CMK (cell line): ENCODE data around the gene CSTF1.

Experiments
- DNase-seq: peaks from one replicate; pipeline ENCODE4 v3.0.0-alpha.2; 2010; ENCODE audit warnings: low read depth

CSTF1 gene

DNA sequence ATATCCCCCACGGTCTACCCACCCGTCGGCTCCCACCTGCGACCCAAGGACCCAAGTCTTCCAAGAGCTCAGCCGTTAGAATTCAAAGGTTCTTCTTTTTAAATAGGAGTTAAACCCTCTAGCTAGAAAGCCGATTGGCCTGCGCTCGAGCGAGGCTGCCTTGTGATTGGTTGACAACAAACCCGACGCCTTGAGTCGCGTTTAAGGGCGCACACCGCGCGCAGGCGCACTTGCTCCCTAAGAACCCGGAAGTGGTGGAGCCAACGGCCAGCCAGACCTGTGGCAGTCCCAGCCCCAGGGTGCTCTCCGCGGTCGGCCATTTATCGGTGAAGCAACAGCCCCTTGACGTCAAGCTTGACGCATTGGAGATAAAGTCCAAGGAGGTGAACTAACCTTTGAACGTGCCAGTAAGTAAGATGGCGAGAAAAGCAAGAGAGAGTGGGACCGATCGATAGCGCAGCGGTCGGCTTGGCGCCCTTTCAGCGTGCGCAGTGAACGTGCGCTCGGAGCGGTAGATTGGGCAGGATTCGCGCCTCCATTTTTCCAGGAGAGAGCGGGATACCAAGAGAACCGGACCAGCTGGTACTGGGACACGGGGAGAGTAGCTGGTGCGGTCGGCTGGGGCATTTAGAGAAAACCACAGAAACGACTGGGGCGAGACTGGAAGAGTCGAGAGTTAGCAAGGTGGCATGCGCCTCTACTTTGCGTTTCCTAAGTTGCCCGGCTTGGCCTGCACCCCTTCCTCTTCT, at the start of gene CSTF1, which contains the start of gene AURKA:
Gene CSTF1 (plus strand): TSS at position 514 of the 749 bp plus-strand sequence. CDS start 2,908 bp downstream, outside the sequence.
Gene AURKA (minus strand): TSS at position 84 of the 749 bp plus-strand sequence. CDS start 4,018 bp downstream, outside the sequence.
- DNase-seq = peak; percentile 97

DNA sequence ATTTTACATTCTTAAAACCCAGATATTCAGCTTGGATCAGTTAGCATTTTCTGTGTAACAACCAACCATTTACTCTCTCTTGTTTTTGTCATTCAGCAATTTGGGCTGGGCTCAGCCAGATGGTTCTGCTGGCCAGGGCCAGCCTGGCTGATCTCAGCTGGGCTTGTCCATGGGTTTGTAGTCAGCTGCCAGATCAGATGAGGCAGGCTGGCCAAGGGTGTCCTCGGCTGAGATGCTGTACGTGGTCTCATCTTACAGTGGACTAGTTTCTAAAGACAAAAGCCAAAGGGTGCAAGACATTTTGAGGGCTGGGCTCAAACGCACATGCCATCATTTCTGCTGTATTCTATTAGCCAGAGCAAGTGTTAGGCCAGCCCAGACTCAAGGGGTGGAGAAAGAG, 49.7 kb upstream of the CSTF1 start:
- DNase-seq = no peak

DNA sequence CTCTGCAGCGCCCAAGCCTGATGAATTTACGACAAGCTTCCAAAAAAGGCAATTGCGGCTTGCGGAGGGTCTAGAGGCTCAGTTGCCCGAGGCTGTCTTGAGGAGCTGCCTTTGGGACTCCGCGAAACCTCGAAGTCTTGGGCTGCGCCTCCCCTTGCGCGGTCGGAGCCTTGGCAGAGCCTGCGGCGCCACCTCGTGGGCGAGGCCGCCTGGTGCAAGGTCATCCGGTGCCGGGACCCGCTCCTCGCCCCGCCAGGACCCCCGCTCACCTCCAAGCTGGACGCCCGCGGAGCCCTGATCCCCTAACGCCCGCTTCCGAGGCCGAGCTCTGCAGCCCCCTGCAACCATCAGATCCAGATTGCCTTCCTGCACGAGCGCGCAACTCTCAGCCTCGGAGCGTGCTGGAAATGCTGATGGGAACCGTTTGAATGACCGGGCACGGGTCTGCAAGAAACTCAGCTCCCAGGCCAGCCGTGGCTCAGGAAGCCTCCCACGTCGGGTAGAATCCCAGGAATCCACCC, 48.5 kb upstream of the CSTF1 start:
- no peak for DNase-seq

DNA sequence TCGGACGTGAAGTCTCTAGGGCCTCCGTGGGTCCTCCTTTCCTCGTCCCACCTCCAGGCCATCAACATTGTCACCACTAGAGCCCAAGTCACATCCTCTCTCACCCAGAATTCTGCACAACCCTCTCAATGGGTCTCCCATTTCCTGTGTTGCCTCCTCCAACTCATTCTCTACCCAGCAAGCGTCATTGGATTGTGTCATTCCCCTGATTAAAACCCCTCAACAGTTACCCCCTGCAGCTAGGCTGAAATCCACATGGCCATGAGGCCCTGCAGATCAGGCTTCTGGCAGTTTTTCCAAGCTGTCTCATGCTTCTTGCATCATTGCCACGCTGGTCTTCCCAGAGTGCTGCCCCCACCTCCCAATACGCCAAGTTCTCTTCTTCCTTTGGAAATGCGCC, 46.5 kb upstream of the CSTF1 start:
- DNase-seq = no peak

DNA sequence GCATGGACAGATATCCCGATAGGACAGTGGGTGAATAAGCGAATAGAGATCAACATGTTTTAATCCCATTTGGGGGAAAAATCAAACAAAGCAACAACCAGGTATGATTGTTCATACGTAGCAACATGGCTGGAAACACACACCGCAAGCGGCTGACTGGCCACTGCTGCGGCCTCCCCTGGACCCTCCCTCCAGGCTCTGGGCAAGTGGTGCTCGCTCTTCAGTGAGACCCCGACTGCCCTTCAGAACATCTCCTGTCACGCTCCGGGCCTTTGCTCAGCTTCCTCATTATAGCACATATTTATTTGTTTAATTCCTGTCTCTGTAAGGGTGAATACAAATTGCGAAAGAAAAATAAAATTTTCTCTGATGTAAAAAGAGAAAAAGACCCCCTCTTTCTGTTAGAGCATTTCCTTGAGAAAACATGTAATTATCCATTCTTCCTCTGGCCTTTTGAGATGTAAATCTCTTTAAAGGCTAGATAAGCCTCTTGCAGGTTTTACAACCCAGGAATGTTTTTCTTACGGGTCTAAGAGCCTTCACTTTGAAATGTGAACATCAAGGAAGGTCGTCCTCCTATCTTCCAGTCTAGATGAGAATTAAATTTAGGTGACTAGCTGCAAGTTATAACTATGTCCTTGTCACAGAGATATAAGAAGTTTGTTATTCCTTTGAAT, 44.7 kb upstream of the CSTF1 start:
- no peak for DNase-seq

DNA sequence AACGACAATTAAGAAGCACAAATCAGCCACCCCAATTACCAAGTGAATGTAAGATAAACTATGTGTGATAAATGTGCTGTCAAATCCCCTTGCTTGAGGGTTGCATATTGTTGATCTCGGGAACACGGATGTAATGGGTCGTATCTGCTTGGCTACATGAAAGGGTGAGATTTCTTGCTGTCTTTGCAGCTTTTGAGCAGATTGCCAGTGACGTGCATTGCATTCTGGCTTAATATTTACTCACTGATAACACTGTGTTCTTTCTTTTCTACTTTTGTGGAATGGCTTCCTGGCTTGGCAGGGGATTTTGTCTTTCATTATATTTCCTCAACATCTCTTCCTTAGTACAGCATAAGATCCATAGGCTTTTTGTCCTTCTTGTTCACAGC, 44.1 kb upstream of the CSTF1 start:
- DNase-seq = no peak

DNA sequence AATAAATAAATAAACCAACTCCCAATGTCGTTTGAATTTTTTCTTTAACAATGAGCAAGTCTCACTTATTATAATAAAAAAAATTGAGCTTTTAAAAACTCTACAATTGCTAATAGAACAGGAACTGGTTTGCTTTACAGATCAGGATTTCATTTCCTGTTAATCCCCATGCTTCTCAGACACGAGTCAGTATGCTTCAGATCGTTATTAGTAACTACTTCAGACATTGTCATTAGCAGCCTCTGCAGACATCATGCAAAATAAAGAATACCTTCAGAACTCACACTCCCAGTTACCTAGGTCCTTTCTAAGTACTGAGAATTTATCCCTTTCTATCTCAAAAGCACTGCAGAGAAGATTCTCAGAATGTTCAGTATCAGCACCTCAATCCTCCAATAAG, 43.7 kb upstream of the CSTF1 start:
- DNase-seq = no peak

DNA sequence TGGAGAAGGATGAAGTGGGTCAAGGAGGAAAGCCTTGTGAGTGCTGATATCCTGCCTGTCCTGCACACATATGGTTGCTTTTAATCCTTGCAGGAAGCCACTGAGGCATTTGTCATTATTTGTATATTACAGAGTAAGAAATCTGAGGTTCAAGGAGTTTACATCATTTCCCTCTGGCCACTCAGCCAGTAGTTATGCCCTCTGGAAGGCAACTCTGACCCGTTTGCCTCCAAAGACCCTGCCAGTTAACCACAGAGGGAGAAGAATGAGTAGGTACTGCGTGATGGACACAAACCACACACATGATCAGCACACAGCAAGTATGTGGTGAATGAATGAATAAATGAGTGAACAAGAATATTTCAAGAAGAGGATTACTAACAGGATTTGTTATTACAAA, 41.6 kb upstream of the CSTF1 start:
- no peak for DNase-seq

DNA sequence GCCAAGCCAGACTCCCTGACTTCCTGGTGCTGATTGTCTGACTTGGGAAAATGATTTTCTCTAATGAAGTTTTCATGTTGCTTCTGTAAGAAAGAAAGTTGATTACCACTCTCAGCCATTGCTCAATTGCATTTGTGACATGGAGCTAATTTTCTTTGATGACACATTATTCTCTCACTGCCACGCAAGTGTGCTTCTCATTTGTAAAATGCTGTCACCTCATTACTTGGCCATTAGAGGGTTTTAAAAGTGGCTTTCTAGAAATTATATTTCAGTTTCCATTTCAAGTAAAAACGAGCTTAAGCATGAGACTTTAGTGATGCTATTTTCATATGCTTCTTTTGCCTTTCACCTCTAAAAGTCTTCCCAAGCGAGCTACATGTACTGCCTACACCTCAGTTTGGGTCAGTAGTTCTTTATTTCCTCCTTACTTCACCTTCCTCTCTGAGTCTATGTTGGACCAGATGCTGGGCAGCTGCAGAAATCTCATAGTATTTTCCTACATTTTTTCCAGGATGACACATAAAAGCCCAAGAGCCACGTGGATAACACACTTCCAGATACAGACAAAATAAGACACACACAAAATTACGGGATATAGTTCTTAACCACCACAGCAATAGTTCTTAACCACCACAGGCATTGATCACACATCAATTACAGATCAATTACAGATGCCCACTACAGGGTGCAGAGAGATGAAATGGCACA, 39.9 kb upstream of the CSTF1 start:
- DNase-seq = no peak

DNA sequence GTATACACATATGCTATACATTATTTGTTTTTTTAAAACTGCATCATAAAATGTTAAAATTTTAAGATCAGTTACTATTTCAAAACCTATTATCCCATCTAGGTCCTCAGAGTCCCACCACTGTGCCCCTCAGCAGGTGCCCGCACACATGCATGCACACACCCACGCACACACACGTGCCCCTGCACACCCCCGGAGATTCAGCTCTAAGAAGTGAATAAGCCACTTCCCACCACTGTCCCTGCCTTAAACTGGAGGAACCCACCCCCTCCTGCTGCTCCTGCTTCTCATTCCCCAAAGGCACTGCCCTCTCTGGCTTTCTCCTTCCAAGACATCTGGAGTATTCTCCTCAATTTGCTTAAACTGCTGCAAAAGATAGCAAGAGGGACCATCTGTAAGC, 39.1 kb upstream of the CSTF1 start:
- DNase-seq = no peak

DNA sequence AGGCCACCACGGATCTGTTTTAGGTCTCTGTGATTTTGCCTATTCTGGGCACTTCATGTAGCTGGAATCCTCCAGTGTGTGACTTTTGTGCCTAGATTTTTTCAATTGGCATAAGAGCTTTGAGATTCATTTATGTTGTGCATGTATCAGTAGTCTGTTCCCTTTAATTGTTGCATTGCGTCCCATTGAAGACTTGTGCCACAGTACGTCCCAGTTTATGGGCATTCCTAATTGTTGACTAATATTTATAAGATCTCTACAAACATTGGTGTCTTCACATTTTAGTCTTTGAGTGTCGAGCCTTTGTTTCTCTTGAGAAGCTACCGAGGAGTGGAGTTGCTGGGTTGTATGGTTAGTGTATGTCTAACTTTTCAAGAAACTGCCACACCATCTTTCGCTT, 34.4 kb upstream of the CSTF1 start:
- no peak for DNase-seq

DNA sequence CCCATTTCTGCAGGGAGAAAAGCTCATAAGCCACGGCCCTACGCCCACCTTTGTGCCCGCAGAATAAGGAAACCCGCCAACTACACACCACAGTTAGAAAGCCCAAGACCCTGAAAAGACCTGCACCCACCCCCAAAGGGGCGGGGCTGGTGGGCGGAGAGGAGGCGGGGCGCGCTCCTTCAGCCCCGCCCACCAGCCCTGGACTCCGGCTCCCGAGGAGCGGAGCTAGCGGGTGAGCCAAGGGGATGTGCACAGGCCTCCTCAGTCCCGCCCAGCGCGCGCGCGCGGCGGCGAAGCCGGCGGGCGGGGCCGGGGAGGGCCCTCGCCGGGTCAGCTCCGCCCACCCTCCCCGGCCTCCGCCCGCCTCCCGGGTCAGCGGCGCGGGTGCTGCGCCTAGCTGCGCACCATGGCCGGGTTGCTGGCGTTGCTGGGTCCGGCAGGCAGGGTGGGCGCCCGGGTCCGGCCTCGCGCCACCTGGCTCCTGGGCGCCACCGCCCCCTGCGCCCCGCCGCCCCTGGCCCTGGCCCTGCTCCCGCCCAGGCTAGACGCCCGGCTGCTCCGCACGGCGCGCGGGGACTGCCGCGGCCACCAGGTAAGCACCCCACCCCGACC, 33.7 kb upstream of the CSTF1 start, which contains the start of gene FAM210B:
Gene FAM210B (plus strand): TSS at position 375 of the 612 bp plus-strand sequence. CDS start 32 bp downstream, at position 407.
- DNase-seq = peak; percentile 67

DNA sequence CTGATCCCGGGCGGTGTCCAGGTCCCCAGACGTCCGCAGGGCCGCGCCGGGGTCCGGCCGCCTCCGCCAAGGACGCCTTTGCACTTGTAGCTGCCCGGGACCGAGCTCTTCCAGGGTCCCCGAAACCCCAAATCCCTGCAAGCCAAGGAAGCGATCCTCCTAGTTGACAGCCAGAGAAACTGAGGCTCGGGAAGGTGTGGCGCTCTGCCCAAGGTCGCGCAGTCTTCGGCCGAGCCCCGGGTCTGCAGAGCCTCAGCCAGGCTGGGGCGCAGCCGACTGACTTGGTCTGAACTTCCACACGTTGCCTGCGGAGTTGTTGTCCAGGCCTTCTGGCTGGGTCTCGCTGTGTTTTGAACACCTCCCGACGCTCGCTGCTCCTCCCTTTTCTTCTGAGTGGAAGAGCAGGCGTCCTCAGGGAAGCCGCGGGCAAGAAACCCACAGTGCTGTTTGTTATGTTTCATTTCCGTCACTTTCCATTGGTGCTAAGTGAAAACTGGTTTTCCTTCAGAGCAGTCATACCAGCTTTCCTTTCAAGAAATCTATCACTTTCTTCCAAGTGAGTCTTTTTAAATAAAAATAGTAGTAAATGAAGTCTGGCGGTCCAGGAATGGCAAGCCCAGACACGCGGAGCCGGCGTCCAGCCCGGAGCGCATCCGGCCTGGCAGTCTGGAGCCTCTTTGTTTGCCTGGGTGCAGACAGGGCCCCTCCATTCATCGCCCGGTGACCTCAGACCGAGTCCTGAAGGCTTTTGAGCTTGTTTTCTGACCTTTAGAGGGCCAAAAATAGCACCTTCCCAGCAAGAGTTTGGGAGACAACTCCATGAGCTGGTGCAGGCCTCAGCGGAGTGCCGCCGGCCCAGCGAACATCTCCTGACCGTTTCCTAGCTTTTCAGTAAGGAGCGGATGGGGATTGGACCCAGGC, 33.0 kb upstream of the CSTF1 start:
- DNase-seq = no peak

DNA sequence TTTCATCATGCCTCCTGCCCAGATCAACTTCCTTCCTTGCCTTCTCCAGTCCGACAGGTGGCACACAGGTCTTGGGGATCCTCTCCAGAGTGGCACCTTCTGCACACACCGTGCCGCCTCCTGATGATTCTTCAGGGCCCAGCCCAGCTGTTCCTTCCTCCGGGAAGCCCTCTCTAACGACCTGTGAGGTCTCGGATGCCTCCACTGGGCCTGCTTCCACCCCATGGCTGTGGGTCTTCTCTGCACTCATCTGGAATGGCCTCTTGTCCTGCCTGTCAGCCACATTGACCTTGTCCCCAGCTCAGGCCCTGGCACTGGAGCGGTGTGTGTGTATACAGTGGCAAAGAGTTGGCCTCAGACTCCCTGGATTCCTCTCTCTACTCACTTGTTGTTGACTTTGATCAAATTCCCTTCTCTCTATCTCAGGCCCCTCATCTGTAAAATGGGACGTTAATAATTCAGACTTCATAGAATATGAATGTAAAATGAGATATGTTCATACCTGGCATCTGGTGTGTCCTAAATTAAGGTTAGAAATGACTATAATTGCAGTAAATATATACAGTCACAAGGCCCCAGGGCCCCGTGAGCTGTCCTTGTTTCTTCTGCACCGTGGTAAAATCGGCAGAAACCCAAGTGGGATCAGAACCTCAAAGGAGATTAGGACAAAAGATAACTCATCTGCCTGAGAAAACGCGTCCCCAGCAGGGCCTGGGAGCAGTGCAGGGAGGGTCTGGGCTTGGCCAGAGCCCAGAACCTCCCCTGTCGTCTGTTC, 32.1 kb upstream of the CSTF1 start:
- DNase-seq = no peak

DNA sequence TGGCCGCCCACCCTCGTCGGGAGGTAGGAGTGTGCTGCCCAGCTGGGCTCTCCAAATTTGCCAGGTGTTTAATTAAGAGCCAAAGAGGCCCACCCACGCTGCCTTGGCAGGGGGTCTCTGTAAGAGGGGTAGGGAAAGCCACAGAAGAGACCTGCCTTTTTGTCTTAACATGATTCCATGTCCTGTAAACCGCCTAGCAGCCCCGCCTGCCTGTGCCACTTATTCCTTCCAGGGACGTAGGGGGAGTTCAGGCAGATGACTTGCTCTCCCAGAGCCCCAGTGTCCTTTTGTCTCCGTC, 31.6 kb upstream of the CSTF1 start:
- no peak for DNase-seq

DNA sequence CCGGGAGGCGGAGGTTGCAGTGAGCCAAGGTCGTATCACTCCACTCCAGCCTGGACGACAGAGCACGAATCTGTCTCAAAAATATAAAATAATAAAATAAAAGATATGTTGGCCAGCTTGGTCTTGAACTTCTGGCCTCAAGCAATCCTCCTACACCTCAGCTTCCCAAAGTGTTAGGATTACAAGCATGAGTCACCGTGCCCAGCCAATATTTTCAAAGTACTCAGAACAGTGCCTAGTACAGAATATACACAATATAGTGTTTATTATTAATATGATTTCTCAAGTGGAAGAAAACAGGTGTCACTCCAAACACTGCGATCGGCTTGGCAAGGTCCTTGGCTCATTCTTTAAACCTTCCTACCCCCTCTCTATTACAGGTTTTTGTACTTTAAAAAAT, 30.5 kb upstream of the CSTF1 start:
- DNase-seq = no peak

DNA sequence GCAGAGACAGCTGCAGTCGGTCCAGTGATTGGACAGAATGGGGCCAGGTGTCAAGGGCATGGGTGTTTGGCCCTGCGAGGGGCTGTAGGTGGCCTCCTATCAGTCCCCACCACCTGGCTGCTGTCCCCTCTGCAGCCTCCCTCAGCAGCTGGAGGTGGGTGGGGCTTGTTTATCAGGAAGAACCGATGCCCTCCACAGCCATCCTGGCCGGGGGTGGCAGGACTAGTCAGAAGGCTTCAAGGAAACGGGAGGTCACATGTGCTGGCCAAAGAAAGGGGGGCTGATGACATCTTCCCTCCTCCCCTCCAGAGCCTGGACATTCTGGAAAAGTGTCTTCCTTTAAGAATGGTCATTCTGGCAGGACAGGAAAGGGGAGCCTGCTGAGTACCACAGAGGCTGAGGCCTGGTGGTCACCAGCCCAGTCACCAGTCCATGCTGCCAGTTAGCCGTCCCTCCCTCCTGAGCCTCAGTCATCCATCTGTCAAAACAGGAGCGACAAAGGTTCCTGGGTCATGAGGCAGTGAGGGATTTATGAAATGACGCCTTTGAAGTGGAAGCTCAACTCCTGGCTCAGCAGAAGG, 29.5 kb upstream of the CSTF1 start:
- DNase-seq = peak; percentile 87

DNA sequence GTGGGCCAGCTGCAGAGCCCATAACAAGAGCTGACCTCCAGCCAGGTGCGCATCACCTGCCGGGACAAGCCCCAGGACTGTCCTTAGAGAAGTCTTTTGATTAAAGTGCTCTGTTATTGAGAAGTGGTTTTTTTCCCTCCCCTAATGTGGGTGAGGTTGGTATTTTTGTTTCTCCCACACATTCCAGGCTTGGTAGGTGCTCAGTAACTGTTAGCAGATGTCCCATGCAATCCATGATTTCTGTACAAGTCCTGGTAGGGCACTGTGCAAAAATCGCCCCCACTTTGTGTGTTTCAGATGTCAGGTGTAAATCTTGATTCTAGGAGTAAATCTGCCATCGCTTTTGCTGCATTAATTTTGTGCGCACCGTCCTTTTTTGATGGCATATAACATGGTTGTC, 29.0 kb upstream of the CSTF1 start:
- no peak for DNase-seq

DNA sequence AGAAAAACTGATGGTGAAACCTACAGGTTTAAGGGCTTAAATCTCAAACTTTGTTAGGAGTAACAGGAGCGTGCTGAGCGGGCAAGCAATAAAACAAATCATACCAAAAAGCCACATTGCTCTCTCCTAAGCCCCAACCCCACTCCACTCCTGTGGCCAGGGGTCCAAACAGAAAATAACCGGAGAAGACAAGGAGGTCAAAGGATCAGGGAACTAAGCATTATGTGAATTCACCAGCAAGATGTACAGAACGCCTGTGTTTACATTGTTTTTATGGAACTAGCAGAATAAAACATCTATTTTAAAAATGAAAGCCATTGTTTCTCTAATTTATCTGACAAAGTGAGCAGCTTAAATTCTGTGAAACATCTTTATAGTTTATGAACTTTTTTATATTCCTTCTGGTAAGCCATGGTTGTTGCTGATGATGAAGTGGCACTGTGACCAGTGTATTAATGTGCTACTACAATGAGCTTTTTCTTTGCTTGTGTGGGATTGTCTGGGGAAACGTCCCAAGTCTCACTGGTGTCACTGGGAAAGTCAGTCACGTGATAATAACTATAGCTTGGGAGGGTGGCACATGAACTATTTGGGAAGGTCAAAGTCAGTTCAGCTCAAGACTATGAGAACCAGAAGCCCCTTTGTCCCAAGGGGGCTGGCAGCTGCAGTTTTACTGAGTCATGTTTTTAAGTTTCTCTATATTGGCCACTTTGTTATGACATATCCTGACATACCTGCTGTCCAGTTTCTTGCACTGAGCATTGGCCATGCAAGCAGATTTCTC, 23.9 kb upstream of the CSTF1 start:
- no peak for DNase-seq
